Keratinocyte (primary cell): ENCODE measurements around the gene GAS2. TPM values are rescaled to one million over a fixed set of nuclear protein-coding genes. Genes with fewer than 3 reads are reported as not detected.

Experiments used
- DNase-seq: peaks from one replicate; pipeline ENCODE4 v3.0.0-alpha.2; 2011; ENCODE audit warnings: low read depth, missing footprints, low spot score
- FAIRE-seq: peaks from 2 replicates; lab custom pipeline; 2011; peaks lifted over from hg19 to GRCh38; lab: Jason Lieb, UNC
- H2AFZ ChIP-seq: 2 replicates; pipeline ENCODE4 v1.6.0; 2012; ENCODE audit warnings: low read length, control low read depth, inconsistent platforms; ENCODE audit not compliant: control insufficient read depth
- H3K27ac ChIP-seq: 2 replicates; pipeline ENCODE4 v1.5.1; 2011; ENCODE audit warnings: low read length; ENCODE audit not compliant: control insufficient read depth, insufficient read depth
- H3K27me3 ChIP-seq: 3 replicates; pipeline ENCODE4 v1.6.0; 2011; ENCODE audit warnings: low read length; ENCODE audit not compliant: control insufficient read depth, insufficient read depth; ENCODE audit errors: extremely low read depth
- H3K36me3 ChIP-seq, 2 experiments: 2 replicates in 1 of 2; 3 replicates in 1 of 2; pipeline ENCODE4 v1.5.1; 2011; ENCODE audit warnings: low read length in 2 of 2, mild to moderate bottlenecking in 1 of 2; ENCODE audit not compliant: control insufficient read depth in 2 of 2, insufficient read depth in 2 of 2; ENCODE audit errors: extremely low read depth in 1 of 2
- H3K4me1 ChIP-seq: 3 replicates; pipeline ENCODE4 v1.5.1; 2011; ENCODE audit warnings: low read length; ENCODE audit not compliant: control insufficient read depth, insufficient read depth; ENCODE audit errors: extremely low read depth
- H3K4me2 ChIP-seq: 3 replicates; pipeline ENCODE4 v1.6.0; 2011; ENCODE audit warnings: low read depth, low read length; ENCODE audit not compliant: control insufficient read depth, insufficient read depth; ENCODE audit errors: extremely low read depth
- H3K4me3 ChIP-seq, 3 experiments: fragments of 200-600 bp in 1 of 3; sonication (generic) in 1 of 3; 2 replicates in 2 of 3; 3 replicates in 1 of 3; pipeline ENCODE4 v1.5.1; 2011 to 2016; ENCODE audit warnings: low read length in 3 of 3, mild to moderate bottlenecking in 3 of 3, control low read depth in 2 of 3, inconsistent platforms in 1 of 3, low read depth in 1 of 3, mixed read lengths in 1 of 3, mixed run types in 1 of 3, moderate library complexity in 1 of 3; ENCODE audit not compliant: control insufficient read depth in 2 of 3, insufficient read depth in 2 of 3; ENCODE audit errors: extremely low read depth in 1 of 3
- H3K79me2 ChIP-seq: 2 replicates; pipeline ENCODE4 v1.6.0; 2012; ENCODE audit warnings: low read length; ENCODE audit not compliant: control insufficient read depth, insufficient read depth
- H3K9ac ChIP-seq: 3 replicates; pipeline ENCODE4 v1.6.0; 2011; ENCODE audit warnings: low read length; ENCODE audit not compliant: control insufficient read depth, insufficient read depth; ENCODE audit errors: extremely low read depth
- H3K9me1 ChIP-seq: 3 replicates; pipeline ENCODE4 v1.6.0; 2011; ENCODE audit warnings: low read length; ENCODE audit not compliant: control insufficient read depth, insufficient read depth; ENCODE audit errors: extremely low read depth
- H3K9me3 ChIP-seq: 2 replicates; pipeline ENCODE4 v1.5.1; 2012; ENCODE audit warnings: low read depth, low read length; ENCODE audit not compliant: control insufficient read depth
- H4K20me1 ChIP-seq: 3 replicates; pipeline ENCODE4 v1.6.0; 2011; ENCODE audit warnings: low read length; ENCODE audit not compliant: control insufficient read depth, insufficient read depth; ENCODE audit errors: extremely low read depth
- CTCF ChIP-seq, 3 experiments: IDR thresholded peaks in 1 of 3; conservative IDR thresholded peaks in 1 of 3; optimal IDR thresholded peaks in 1 of 3; 2 replicates in 2 of 3; 3 replicates in 1 of 3; pipeline versions ENCODE3 to v1.5.1; 2011; ENCODE audit warnings: low read length in 3 of 3, mild to moderate bottlenecking in 3 of 3, moderate library complexity in 2 of 3, control low read depth in 1 of 3, inconsistent platforms in 1 of 3; ENCODE audit not compliant: insufficient read depth in 2 of 3; ENCODE audit errors: extremely low read depth in 1 of 3
- EZH2 ChIP-seq: IDR thresholded peaks from one replicate; pipeline ENCODE4 v1.6.1; 2012; ENCODE audit warnings: inconsistent platforms, mild to moderate bottlenecking, low read length, moderate library complexity
- dilution Hi-C: fragments of 300-500 bp; cut with MboI; formaldehyde crosslinking; loops from one replicate; pipeline ENCODE4 v1.7.0; 2020; ENCODE audit warnings: low sequenced_read_pairs; ENCODE audit not compliant: extremely low pct_ligation_motif_present
- polyA plus RNA-seq, 5 experiments: library from polyadenylated mRNA; depleted of rRNA in 3 of 5; stranded (reverse) in 3 of 5; stranded (forward) in 1 of 5; unstranded in 1 of 5; fragments of >200 nt; gene quantifications; 1 replicate in 1 of 5; 2 replicates in 3 of 5; 3 replicates in 1 of 5; pipeline versions ENCODE4 v1.2.1 to v1.2.3, GENCODE V29; 2011 to 2012; ENCODE audit warnings: missing spikeins in 2 of 5, low read depth in 1 of 5, low replicate concordance in 1 of 5

Gene GAS2
- polyA plus RNA-seq, 1 donor (not counting 4 experiments of a cell fraction or from before 2014, with no cell fraction given) = 0.62 TPM

- dilution Hi-C loops = no loop called here
- no peak overlapping the region for H3K4me3 ChIP-seq
- H3K4me1 ChIP-seq = no peaks in the 10 kb centered on the region
- no peaks in the 10 kb centered on the region for H4K20me1 ChIP-seq
- H3K9ac ChIP-seq = no peak overlapping the region
- no peak for TF ChIP-seq CTCF (optimal IDR thresholded peaks at IDR 0.05 in 1 of 3, IDR thresholded peaks at IDR 0.05 in 1 of 3, conservative IDR thresholded peaks at IDR 0.05 in 1 of 3; ENCODE audit: extremely low read depth in 1 of 3, insufficient read depth in 2 of 3, low read length in 3 of 3)
- TF ChIP-seq EZH2 = no peak
- H3K27me3 ChIP-seq = no peaks in the 10 kb centered on the region
- no peak for DNase-seq
- H3K27ac ChIP-seq = no peak overlapping the region
- no peaks in the 10 kb centered on the region for H3K36me3 ChIP-seq
- H2AFZ ChIP-seq = no peak overlapping the region
- no peak overlapping the region for H3K4me2 ChIP-seq
- H3K79me2 ChIP-seq = no peaks in the 10 kb centered on the region
- H3K9me3 ChIP-seq = no peaks in the 10 kb centered on the region
- H3K9me1 ChIP-seq = no peaks in the 10 kb centered on the region
- no peak for FAIRE-seq
Observed at GRCh38 chr11:22753416-22753815, 87.0 kb downstream of the GAS2 start.

GRCh38 chr11:22761066-22761465 is 94.7 kb downstream of the GAS2 start:
- dilution Hi-C loops = no loop called here

More at GRCh38 chr11:22761066-22761465, 94.7 kb downstream of the GAS2 start:
- Histone ChIP-seq H3K9me1 (no peaks in the 10 kb centered on the region), H3K27me3 (no peaks in the 10 kb centered on the region), H3K36me3 (no peaks in the 10 kb centered on the region), H3K27ac (no peak overlapping the region), H3K4me3 (no peak overlapping the region), H3K4me2 (no peak overlapping the region), H3K9ac (no peak overlapping the region), H3K79me2 (no peaks in the 10 kb centered on the region), H2AFZ (no peak overlapping the region), H3K4me1 (no peaks in the 10 kb centered on the region), H4K20me1 (no peaks in the 10 kb centered on the region), H3K9me3 (no peaks in the 10 kb centered on the region)
- no peak for DNase-seq
- TF ChIP-seq EZH2 (no peak), CTCF (optimal IDR thresholded peaks at IDR 0.05 in 1 of 3, IDR thresholded peaks at IDR 0.05 in 1 of 3, conservative IDR thresholded peaks at IDR 0.05 in 1 of 3; ENCODE audit: extremely low read depth in 1 of 3, insufficient read depth in 2 of 3, low read length in 3 of 3) (no peak)
- no peak for FAIRE-seq
